B cell (primary cell): ENCODE measurements around the gene MIF. TPM values are rescaled to one million over a fixed set of nuclear protein-coding genes. Genes with fewer than 3 reads are reported as not detected.

Experiments
- ATAC-seq: fragments of 200-7000 bp; cut with Tn5 transposase; one replicate; pipeline ENCODE4 v1.10.0; 2021; ENCODE audit warnings: low read depth, mild to moderate bottlenecking, moderate number of reproducible peaks, moderate library complexity
- CTCF ChIA-PET: fragments of 350-600 bp; sonication (Branson Sonifier 250); formaldehyde crosslinking; loops from one replicate; lab custom pipeline; 2021; ENCODE audit warnings: antibody characterized with exemption, inconsistent platforms; lab: Charles Lee
- POLR2A ChIA-PET: fragments of 350-600 bp; sonication (Branson Sonifier 250); formaldehyde crosslinking; loops from one replicate; lab custom pipeline; 2021; ENCODE audit warnings: antibody characterized with exemption; lab: Charles Lee
- DNase-seq: peaks from one replicate; pipeline ENCODE4 v3.0.0; 2013
- H2AFZ ChIP-seq: 2 replicates; pipeline ENCODE4 v1.6.1; 2012; ENCODE audit warnings: mild to moderate bottlenecking, low read depth, low read length; ENCODE audit not compliant: insufficient read depth, poor library complexity, severe bottlenecking
- H3K27ac ChIP-seq, 2 donors: 1 replicate in 1 of 2; 2 replicates in 1 of 2; pipeline ENCODE4 v1.5.1; 2012 to 2013; ENCODE audit warnings: low read length in 2 of 2, mild to moderate bottlenecking in 2 of 2, moderate library complexity in 1 of 2
- H3K27me3 ChIP-seq, 4 experiments: fragments of 200-600 bp in 1 of 4; sonication (generic) in 1 of 4; replicated peaks in 1 of 4; 1 replicate in 2 of 4; 2 replicates in 2 of 4; pipeline versions ENCODE4 v1.6.1 to v1.7.0; 2013 to 2016; ENCODE audit warnings: low read length in 3 of 4, mild to moderate bottlenecking in 2 of 4, mixed read lengths in 1 of 4, moderate library complexity in 1 of 4; ENCODE audit not compliant: insufficient read depth in 4 of 4, control insufficient read depth in 3 of 4; ENCODE audit errors: control extremely low read depth in 1 of 4
- H3K36me3 ChIP-seq, 2 experiments: replicated peaks in 1 of 2; 1 replicate in 1 of 2; 2 replicates in 1 of 2; pipeline versions ENCODE4 v1.6.1 to v1.7.1; 2013; ENCODE audit warnings: low read length in 1 of 2; ENCODE audit not compliant: insufficient read depth in 2 of 2, control insufficient read depth in 1 of 2; ENCODE audit errors: control extremely low read depth in 1 of 2, extremely low read depth in 1 of 2
- H3K4me1 ChIP-seq, 2 donors: fragments of 200-600 bp in 1 of 2; sonication (generic) in 1 of 2; 1 replicate in 1 of 2; 2 replicates in 1 of 2; pipeline versions ENCODE4 v1.5.1 to v1.6.1; 2013 to 2017; ENCODE audit warnings: low read length in 2 of 2; ENCODE audit not compliant: control insufficient read depth in 2 of 2, insufficient read depth in 2 of 2
- H3K4me2 ChIP-seq: replicated peaks from 2 replicates; pipeline ENCODE3; 2012; ENCODE audit warnings: mild to moderate bottlenecking, low read depth, low read length; ENCODE audit not compliant: poor library complexity, severe bottlenecking
- H3K4me3 ChIP-seq, 5 experiments: fragments of 200-600 bp in 1 of 5; sonication (generic) in 1 of 5; 1 replicate in 3 of 5; 2 replicates in 2 of 5; pipeline versions ENCODE4 v1.5.1 to v1.7.0; 2011 to 2016; ENCODE audit warnings: low read length in 4 of 5, mild to moderate bottlenecking in 4 of 5, low read depth in 2 of 5, control low read depth in 1 of 5, moderate library complexity in 1 of 5; ENCODE audit not compliant: insufficient read depth in 1 of 5; ENCODE audit errors: control extremely low read depth in 1 of 5, extremely low read depth in 1 of 5
- H3K79me2 ChIP-seq: fragments of 200-600 bp; sonication (generic); one replicate; pipeline ENCODE4 v1.6.0; 2016; ENCODE audit warnings: low read length; ENCODE audit not compliant: control insufficient read depth, insufficient read depth
- H3K9ac ChIP-seq: fragments of 200-600 bp; sonication (generic); 2 replicates; pipeline ENCODE4 v1.6.1; 2017; ENCODE audit warnings: mild to moderate bottlenecking, low read length, moderate library complexity
- H3K9me3 ChIP-seq, 3 donors: one replicate each; pipeline versions ENCODE4 v1.6.1 to v1.7.1; 2013; ENCODE audit warnings: low read length in 2 of 3; ENCODE audit not compliant: control insufficient read depth in 2 of 3, insufficient read depth in 1 of 3; ENCODE audit errors: control extremely low read depth in 1 of 3
- H4K20me1 ChIP-seq: 2 replicates; pipeline ENCODE4 v1.6.0; 2012; ENCODE audit warnings: mild to moderate bottlenecking, low read length; ENCODE audit not compliant: insufficient read depth, control insufficient read depth, poor library complexity, severe bottlenecking
- H3K27ac Mint-ChIP-seq: one replicate; pipeline ENCODE4 v1.8.0; 2021; ENCODE audit warnings: mixed read lengths
- H3K27me3 Mint-ChIP-seq: one replicate; pipeline ENCODE4 v1.8.0; 2021; ENCODE audit warnings: mixed read lengths
- H3K4me1 Mint-ChIP-seq: one replicate; pipeline ENCODE4 v1.8.0; 2021; ENCODE audit warnings: mixed read lengths
- H3K4me3 Mint-ChIP-seq: one replicate; pipeline ENCODE4 v1.8.0; 2021; ENCODE audit warnings: mixed read lengths
- H3K9me3 Mint-ChIP-seq: one replicate; pipeline ENCODE4 v1.8.0; 2022; ENCODE audit warnings: mixed read lengths; ENCODE audit not compliant: insufficient read depth
- CTCF ChIP-seq: fragments of 200-600 bp; IDR thresholded peaks from one replicate; pipeline ENCODE4 v1.8.0; 2022; ENCODE audit warnings: antibody characterized with exemption, mild to moderate bottlenecking
- EZH2 ChIP-seq: IDR thresholded peaks from 2 replicates; pipeline ENCODE4 v1.6.1; 2012; ENCODE audit warnings: borderline replicate concordance, low read depth, mild to moderate bottlenecking, moderate library complexity, low read length; ENCODE audit not compliant: insufficient read depth, poor library complexity, severe bottlenecking
- WGBS: methylation state at CpG from one replicate; pipeline ENCODE4 v1.1.5; 2013; ENCODE audit warnings: missing lambda C conversion rate; ENCODE audit not compliant: insufficient coverage; 5-methylcytosine and 5-hydroxymethylcytosine counted together
- intact Hi-C: fragments of 100-400 bp; cut with micrococcal nuclease; formaldehyde crosslinking; loops from one replicate; pipeline ENCODE4 v1.10.0; 2022
- polyA plus RNA-seq: library from polyadenylated mRNA; depleted of rRNA; stranded (reverse); fragments of >200 nt; gene quantifications from 2 replicates; pipeline ENCODE4 v1.2.3, GENCODE V29; 2012
- total RNA-seq, 2 donors: library from RNA; stranded (reverse); fragments of 120-200 nt in 1 of 2; gene quantifications; 1 replicate in 1 of 2; 2 replicates in 1 of 2; pipeline versions ENCODE4 v1.2.3 to v1.2.4, GENCODE V29; 2013 to 2022

The MIF gene
- total and polyA plus RNA-seq, 2 donors (not counting 1 experiment from before 2014, with no cell fraction given) = 143 to 272 TPM

- Histone ChIP-seq H3K9ac (no peak overlapping the region), H3K27ac (no peak overlapping the region), H2AFZ (no peak overlapping the region), H3K36me3 (peaks cover 0 to 4% of the 10 kb centered on the region in 2 experiments), H4K20me1 (no peaks in the 10 kb centered on the region), H3K27me3 (peaks cover 0 to 9% (median 0%) of the 10 kb centered on the region in 4 experiments), H3K9me3 (no peaks in the 10 kb centered on the region), H3K4me1 (peaks cover 6 to 8% of the 10 kb centered on the region in 2 donors), H3K4me3 (no peak overlapping the region), H3K79me2 (peaks cover 17% of the 10 kb centered on the region), H3K4me2 (no peak overlapping the region)
- ATAC-seq (no peak), DNase-seq (no peak)
- ChIA-PET POLR2A (no interaction called here), CTCF (no interaction called here)
- intact Hi-C loops = no loop called here
- 90% methylated on average over 3 of the region's 11 CpGs for WGBS
- Mint-ChIP-seq H3K27ac (no peak overlapping the region), H3K4me3 (no peak overlapping the region), H3K9me3 (no peaks in the 10 kb centered on the region), H3K27me3 (no peaks in the 10 kb centered on the region), H3K4me1 (peaks cover 10% of the 10 kb centered on the region)
- TF ChIP-seq CTCF = no peak
- no peak for TF ChIP-seq EZH2
Observed at GRCh38 chr22:23908587-23909205, 14.5 kb downstream of the MIF start.

- peaks cover 0 to 2% of the 10 kb centered on the region in 2 experiments for H3K36me3 ChIP-seq
- H3K4me3 ChIP-seq = no peak overlapping the region
- no peak overlapping the region for H3K9ac ChIP-seq
- H4K20me1 ChIP-seq = no peaks in the 10 kb centered on the region
- no peak overlapping the region for H3K4me2 ChIP-seq
- no peak overlapping the region for H2AFZ ChIP-seq
- H3K4me3 Mint-ChIP-seq = no peak overlapping the region
- H3K9me3 Mint-ChIP-seq = no peaks in the 10 kb centered on the region
- ChIA-PET CTCF (interaction anchor here (0.6 kb wide), 1 partner anchor 172 kb away, joined by 5 read pairs; no protein-coding TSS in a partner anchor), POLR2A (no interaction called here)
- 100% methylated on average over 1 of the region's 6 CpGs for WGBS
- ATAC-seq (no peak), DNase-seq (no peak)
- H3K27me3 Mint-ChIP-seq = no peaks in the 10 kb centered on the region
- TF ChIP-seq EZH2 (no peak), CTCF (no peak)
- peaks cover 10 to 11% of the 10 kb centered on the region in 2 donors for H3K4me1 ChIP-seq
- peaks cover 15% of the 10 kb centered on the region for H3K4me1 Mint-ChIP-seq
- no peak overlapping the region for H3K27ac ChIP-seq
- peaks cover 17% of the 10 kb centered on the region for H3K79me2 ChIP-seq
- peaks cover 0 to 9% (median 0%) of the 10 kb centered on the region in 4 experiments for H3K27me3 ChIP-seq
- intact Hi-C loops = no loop called here
- H3K27ac Mint-ChIP-seq = no peak overlapping the region
- no peaks in the 10 kb centered on the region for H3K9me3 ChIP-seq
Observed at GRCh38 chr22:23909296-23909898, 15.2 kb downstream of the MIF start.
